Activated CD4-positive, alpha-beta memory T cell treated with anti-CD3 and anti-CD28 coated beads, Interleukin-2, amount 10 ng/mL, durations not matched to agents 7 days and 5 days (primary cell): ENCODE results near the gene IL4I1. TPM values are rescaled to one million over a fixed set of nuclear protein-coding genes. Genes with fewer than 3 reads are reported as not detected.

ENCODE experiments used
- CTCF ChIA-PET: fragments of 350-600 bp; sonication (Branson Sonifier 250); formaldehyde crosslinking; loops from one replicate; lab custom pipeline; 2021; ENCODE audit warnings: antibody characterized with exemption, inconsistent platforms; lab: Charles Lee
- POLR2A ChIA-PET: fragments of 350-600 bp; sonication (Branson Sonifier 250); formaldehyde crosslinking; loops from one replicate; lab custom pipeline; 2021; ENCODE audit warnings: antibody characterized with exemption; lab: Charles Lee
- DNase-seq: peaks from one replicate; pipeline ENCODE4 v3.0.0-alpha.2; 2020
- H3K27ac Mint-ChIP-seq: one replicate; pipeline ENCODE4 v1.8.0; 2021; ENCODE audit warnings: mild to moderate bottlenecking, mixed read lengths
- H3K27me3 Mint-ChIP-seq: one replicate; pipeline ENCODE4 v1.8.0; 2021; ENCODE audit warnings: mixed read lengths
- H3K36me3 Mint-ChIP-seq: one replicate; pipeline ENCODE4 v1.8.0; 2021; ENCODE audit warnings: low read depth, mixed read lengths
- H3K4me1 Mint-ChIP-seq: one replicate; pipeline ENCODE4 v1.8.0; 2021; ENCODE audit warnings: mixed read lengths
- H3K4me3 Mint-ChIP-seq: one replicate; pipeline ENCODE4 v1.8.0; 2021; ENCODE audit warnings: mild to moderate bottlenecking, mixed read lengths
- H3K9me3 Mint-ChIP-seq: one replicate; pipeline ENCODE4 v1.8.0; 2021; ENCODE audit warnings: mixed read lengths
- total RNA-seq, 2 experiments: library from RNA; stranded (reverse); gene quantifications; one replicate each; pipeline ENCODE4 v1.2.3, GENCODE V29; 2021

Gene IL4I1
- total RNA-seq, 2 experiments from 2014 or later: 25.7 to 26.4 TPM

GRCh38 chr19:49847731-49848696 lies 48.7 kb downstream of the IL4I1 start:
- CTCF ChIA-PET: interaction anchor here (0.6 to 1.6 kb wide), 7 partner anchors 10 to 872 kb away, joined by 3 to 4 read pairs (median 3); partner anchors contain the start of genes FUZ and MED25
- H3K27me3 Mint-ChIP-seq: peaks cover 18% of the 10 kb centered on the region
- peaks cover 5% of the 10 kb centered on the region for H3K9me3 Mint-ChIP-seq
- H3K4me1 Mint-ChIP-seq: peaks cover 38% of the 10 kb centered on the region
- no peak overlapping the region for H3K4me3 Mint-ChIP-seq
- peak overlapping the region; percentile 1 for H3K27ac Mint-ChIP-seq
- H3K36me3 Mint-ChIP-seq: peaks cover 10% of the 10 kb centered on the region
- POLR2A ChIA-PET: interaction anchor here (0.7 to 1.9 kb wide), 6 partner anchors 21 to 537 kb away, joined by 3 to 5 read pairs (median 3); partner anchors contain the start of genes AKT1S1, AP2A1, ATF5 and NUP62
- peak; percentile 38 for DNase-seq

- H3K36me3 Mint-ChIP-seq: peaks cover 10% of the 10 kb centered on the region
- peaks cover 25% of the 10 kb centered on the region for H3K4me1 Mint-ChIP-seq
- peaks cover 9% of the 10 kb centered on the region for H3K27me3 Mint-ChIP-seq
- peaks cover 5% of the 10 kb centered on the region for H3K9me3 Mint-ChIP-seq
- ChIA-PET CTCF (no interaction called here), POLR2A (no interaction called here)
- H3K4me3 Mint-ChIP-seq: no peak overlapping the region
- no peak for DNase-seq
- H3K27ac Mint-ChIP-seq: no peak overlapping the region
Observed at GRCh38 chr19:49846408-49846807, 50.3 kb downstream of the IL4I1 start.

- no peak overlapping the region for H3K27ac Mint-ChIP-seq
- H3K36me3 Mint-ChIP-seq: peaks cover 14% of the 10 kb centered on the region
- no peak overlapping the region for H3K4me3 Mint-ChIP-seq
- H3K27me3 Mint-ChIP-seq: peaks cover 9% of the 10 kb centered on the region
- H3K9me3 Mint-ChIP-seq: peaks cover 5% of the 10 kb centered on the region
- no peak for DNase-seq
- ChIA-PET POLR2A (interaction anchor here (0.8 kb wide), 1 partner anchor 32 kb away, joined by 4 read pairs; the partner anchor contains the start of gene FUZ), CTCF (no interaction called here)
- peaks cover 25% of the 10 kb centered on the region for H3K4me1 Mint-ChIP-seq
Observed at GRCh38 chr19:49845414-49845813, 51.3 kb downstream of the IL4I1 start.

GRCh38 chr19:49844138-49845095 lies 52.3 kb downstream of the IL4I1 start:
- Mint-ChIP-seq H3K27me3 (peaks cover 9% of the 10 kb centered on the region), H3K4me1 (peaks cover 17% of the 10 kb centered on the region), H3K36me3 (peaks cover 12% of the 10 kb centered on the region), H3K9me3 (peaks cover 2% of the 10 kb centered on the region), H3K4me3 (no peak overlapping the region), H3K27ac (no peak overlapping the region)
- ChIA-PET POLR2A (interaction anchor here (0.7 to 0.8 kb wide), 2 partner anchors 11 to 31 kb away, joined by 3 to 4 read pairs; partner anchors contain the start of gene FUZ), CTCF (no interaction called here)
- no peak for DNase-seq

GRCh38 chr19:49843265-49843664 lies 53.4 kb downstream of the IL4I1 start:
- ChIA-PET POLR2A (interaction anchor here (0.6 to 0.7 kb wide), 2 partner anchors 10 to 32 kb away, joined by 3 read pairs; no protein-coding TSS in a partner anchor), CTCF (no interaction called here)
- no peak overlapping the region for H3K27ac Mint-ChIP-seq
- H3K27me3 Mint-ChIP-seq: peaks cover 7% of the 10 kb centered on the region
- H3K36me3 Mint-ChIP-seq: peaks cover 19% of the 10 kb centered on the region
- DNase-seq: no peak
- no peaks in the 10 kb centered on the region for H3K9me3 Mint-ChIP-seq
- H3K4me1 Mint-ChIP-seq: peaks cover 11% of the 10 kb centered on the region
- H3K4me3 Mint-ChIP-seq: no peak overlapping the region

- Mint-ChIP-seq H3K27me3 (no peaks in the 10 kb centered on the region), H3K27ac (no peak overlapping the region), H3K4me3 (no peak overlapping the region), H3K36me3 (peaks cover 31% of the 10 kb centered on the region), H3K4me1 (peaks cover 13% of the 10 kb centered on the region), H3K9me3 (no peaks in the 10 kb centered on the region)
- ChIA-PET CTCF (no interaction called here), POLR2A (no interaction called here)
- no peak for DNase-seq
Observed at GRCh38 chr19:49840736-49841249, 55.9 kb downstream of the IL4I1 start.

- no peak for DNase-seq
- peaks cover 32% of the 10 kb centered on the region for H3K36me3 Mint-ChIP-seq
- H3K4me1 Mint-ChIP-seq: peaks cover 13% of the 10 kb centered on the region
- ChIA-PET CTCF (no interaction called here), POLR2A (no interaction called here)
- H3K4me3 Mint-ChIP-seq: no peak overlapping the region
- no peaks in the 10 kb centered on the region for H3K27me3 Mint-ChIP-seq
- no peaks in the 10 kb centered on the region for H3K9me3 Mint-ChIP-seq
- no peak overlapping the region for H3K27ac Mint-ChIP-seq
Observed at GRCh38 chr19:49840321-49840720, 56.4 kb downstream of the IL4I1 start.

GRCh38 chr19:49839713-49840112 lies 57.0 kb downstream of the IL4I1 start:
- Mint-ChIP-seq H3K27ac (no peak overlapping the region), H3K4me3 (no peak overlapping the region), H3K9me3 (no peaks in the 10 kb centered on the region), H3K27me3 (no peaks in the 10 kb centered on the region), H3K4me1 (peaks cover 13% of the 10 kb centered on the region), H3K36me3 (peaks cover 38% of the 10 kb centered on the region)
- POLR2A ChIA-PET: no interaction called here
- DNase-seq: no peak
- CTCF ChIA-PET: no interaction called here

Other genes with a start within 250 kb of the IL4I1 start
- 100 to 1,000 TPM; 163 to 174 TPM for gene IRF3, start 231.0 kb downstream of the IL4I1 start, total RNA-seq
- gene BCL2L12, start 231.0 kb downstream of the IL4I1 start, total RNA-seq: 10 to 100 TPM; 71.2 to 74.3 TPM
- 100 to 1,000 TPM; 103 to 108 TPM for gene PRMT1, start 219.6 kb downstream of the IL4I1 start, total RNA-seq
- gene ADM5, start 207.3 kb downstream of the IL4I1 start, total RNA-seq: 1 to 10 TPM; 2.6 to 2.9 TPM
- gene CPT1C, start 205.8 kb downstream of the IL4I1 start, total RNA-seq: 1 to 10 TPM; 1.9 to 2.9 TPM
- under 1 TPM; 0.63 to 0.86 TPM for gene TSKS, start 133.6 kb downstream of the IL4I1 start, total RNA-seq
- 10 to 100 TPM; 78.0 to 79.2 TPM for gene AP2A1, start 129.9 kb downstream of the IL4I1 start, total RNA-seq
- gene FUZ, start 83.6 kb downstream of the IL4I1 start, total RNA-seq: 10 to 100 TPM; 13.7 to 13.9 TPM
- gene MED25, start 78.6 kb downstream of the IL4I1 start, total RNA-seq: 10 to 100 TPM; 65.3 to 67.9 TPM
- gene PTOV1, start 45.7 kb downstream of the IL4I1 start, total RNA-seq: 10 to 100 TPM; 69.3 to 71.7 TPM
- 100 to 1,000 TPM; 121 to 129 TPM for gene PNKP, start 29.3 kb downstream of the IL4I1 start, total RNA-seq
- gene AKT1S1, start 19.5 kb downstream of the IL4I1 start, total RNA-seq: 10 to 100 TPM; 20.2 to 23.0 TPM
- gene TBC1D17, start 19.2 kb downstream of the IL4I1 start, total RNA-seq: 10 to 100 TPM; 42.3 to 47.6 TPM
- gene ATF5, start 32.3 kb upstream of the IL4I1 start, total RNA-seq: 10 to 100 TPM; 19.6 to 20.0 TPM
- 100 to 1,000 TPM; 113 to 114 TPM for gene NUP62, start 32.6 kb upstream of the IL4I1 start, total RNA-seq
- gene SIGLEC11, start 64.3 kb upstream of the IL4I1 start, total RNA-seq: not detected
- gene VRK3, start 128.5 kb upstream of the IL4I1 start, total RNA-seq: 10 to 100 TPM; 80.0 to 80.6 TPM
- 1 to 10 TPM; 8.0 to 8.1 TPM for gene ZNF473, start 129.1 kb upstream of the IL4I1 start, total RNA-seq